ENCODE measurements around the gene OSBPL2.

- no peak for TF ChIP-seq EZH2 (IDR thresholded peaks at IDR 0.05)
- TF ChIP-seq CTCF (IDR thresholded peaks at IDR 0.05): no peak
Measured at GRCh38 chr20:62331347-62331746, 93.0 kb downstream of the OSBPL2 start.

All from neural progenitor cell (in vitro differentiated cells).